BE2C (cell line): Measurements from ENCODE around the gene APBB2.

Source experiments
- DNase-seq: peaks from one replicate; pipeline ENCODE4 v3.0.0-alpha.2; 2020
- H3K27me3 ChIP-seq: fragments of 250-450 bp; sonication (Bioruptor Pico); 2 replicates; pipeline ENCODE4 v1.5.1; 2020; ENCODE audit warnings: mild to moderate bottlenecking
- H3K36me3 ChIP-seq: fragments of 250-450 bp; sonication (Bioruptor Pico); 2 replicates; pipeline ENCODE4 v1.5.1; 2020; ENCODE audit warnings: mild to moderate bottlenecking
- H3K4me1 ChIP-seq: fragments of 250-450 bp; sonication (Bioruptor Pico); 2 replicates; pipeline ENCODE4 v1.5.1; 2020
- H3K4me3 ChIP-seq: 2 replicates; pipeline ENCODE4 v1.5.1; 2011; ENCODE audit warnings: low read depth, low read length
- H3K9me3 ChIP-seq: fragments of 250-450 bp; sonication (Bioruptor Pico); 2 replicates; pipeline ENCODE4 v1.5.1; 2020
- TF ChIP-seq, protein P1 (sequence below): IDR thresholded peaks from 2 replicates; pipeline ENCODE4 v1.5.1; 2012; ENCODE audit warnings: mild to moderate bottlenecking, low read depth, low read length

APBB2 gene

DNA sequence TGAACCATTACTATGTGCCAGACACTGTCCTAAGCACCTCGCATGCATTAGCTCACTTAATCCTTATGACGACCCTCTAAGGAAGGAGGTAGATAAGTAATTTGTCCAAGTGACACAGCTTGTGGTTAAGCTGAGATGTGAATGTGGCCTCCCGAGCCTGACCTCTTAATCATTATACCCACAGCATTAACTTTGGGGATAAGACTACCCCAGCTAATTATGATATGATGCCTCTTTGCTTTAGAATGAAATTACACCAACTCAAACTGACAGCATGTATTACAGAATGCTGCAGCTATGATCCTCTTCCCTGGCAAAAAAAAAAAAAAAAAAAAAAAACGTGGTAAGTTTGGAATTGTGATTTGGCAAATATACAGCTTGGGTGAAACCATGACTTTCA, 53.5 kb downstream of the APBB2 start:
- no peak overlapping the region for H3K4me3 ChIP-seq
- TF ChIP-seq, protein P1, sequence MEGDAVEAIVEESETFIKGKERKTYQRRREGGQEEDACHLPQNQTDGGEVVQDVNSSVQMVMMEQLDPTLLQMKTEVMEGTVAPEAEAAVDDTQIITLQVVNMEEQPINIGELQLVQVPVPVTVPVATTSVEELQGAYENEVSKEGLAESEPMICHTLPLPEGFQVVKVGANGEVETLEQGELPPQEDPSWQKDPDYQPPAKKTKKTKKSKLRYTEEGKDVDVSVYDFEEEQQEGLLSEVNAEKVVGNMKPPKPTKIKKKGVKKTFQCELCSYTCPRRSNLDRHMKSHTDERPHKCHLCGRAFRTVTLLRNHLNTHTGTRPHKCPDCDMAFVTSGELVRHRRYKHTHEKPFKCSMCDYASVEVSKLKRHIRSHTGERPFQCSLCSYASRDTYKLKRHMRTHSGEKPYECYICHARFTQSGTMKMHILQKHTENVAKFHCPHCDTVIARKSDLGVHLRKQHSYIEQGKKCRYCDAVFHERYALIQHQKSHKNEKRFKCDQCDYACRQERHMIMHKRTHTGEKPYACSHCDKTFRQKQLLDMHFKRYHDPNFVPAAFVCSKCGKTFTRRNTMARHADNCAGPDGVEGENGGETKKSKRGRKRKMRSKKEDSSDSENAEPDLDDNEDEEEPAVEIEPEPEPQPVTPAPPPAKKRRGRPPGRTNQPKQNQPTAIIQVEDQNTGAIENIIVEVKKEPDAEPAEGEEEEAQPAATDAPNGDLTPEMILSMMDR = no peak
- DNase-seq = no peak
- H3K27me3 ChIP-seq = no peaks in the 10 kb centered on the region
- no peaks in the 10 kb centered on the region for H3K36me3 ChIP-seq
- no peaks in the 10 kb centered on the region for H3K4me1 ChIP-seq
- no peaks in the 10 kb centered on the region for H3K9me3 ChIP-seq

DNA sequence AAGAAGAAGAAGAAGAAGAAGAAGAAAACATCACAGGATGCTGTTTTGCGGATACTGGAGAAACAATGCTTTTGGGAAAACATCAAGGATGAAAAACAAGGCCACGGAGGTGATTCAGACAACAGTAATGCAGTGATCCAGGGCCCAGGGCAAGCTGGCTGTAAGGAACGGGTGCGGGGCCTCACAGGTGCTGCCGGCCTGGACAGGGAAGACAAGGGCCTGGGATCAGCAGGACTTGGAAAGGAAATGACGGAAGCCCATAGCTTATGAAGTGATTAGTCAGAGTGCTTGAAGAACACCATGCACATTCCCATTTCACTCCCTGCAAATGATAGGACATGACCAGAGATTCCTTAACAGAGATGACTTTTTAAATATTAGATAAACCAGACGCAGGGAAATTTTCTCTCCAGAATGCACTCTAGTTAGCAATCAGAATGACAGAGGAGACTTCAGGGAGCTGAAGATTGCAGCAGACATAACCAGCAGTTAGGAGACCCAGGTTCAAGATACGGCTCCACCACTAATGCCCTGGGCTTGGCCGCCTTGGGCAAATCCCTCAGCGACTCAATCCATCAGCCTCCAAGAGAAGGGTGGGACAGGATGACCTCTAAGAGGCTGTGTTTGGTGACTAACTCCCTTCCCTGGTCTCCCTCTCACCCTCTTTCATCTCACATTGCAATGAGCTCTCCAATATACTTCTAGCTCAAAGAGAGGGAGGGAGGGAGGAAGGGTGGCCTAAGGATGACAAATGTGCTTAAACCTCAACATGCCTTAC, 54.1 kb downstream of the APBB2 start:
- DNase-seq = no peak
- TF ChIP-seq, protein P1 = no peak
- Histone ChIP-seq H3K4me1 (no peaks in the 10 kb centered on the region), H3K27me3 (no peaks in the 10 kb centered on the region), H3K4me3 (no peak overlapping the region), H3K36me3 (no peaks in the 10 kb centered on the region), H3K9me3 (no peaks in the 10 kb centered on the region)

DNA sequence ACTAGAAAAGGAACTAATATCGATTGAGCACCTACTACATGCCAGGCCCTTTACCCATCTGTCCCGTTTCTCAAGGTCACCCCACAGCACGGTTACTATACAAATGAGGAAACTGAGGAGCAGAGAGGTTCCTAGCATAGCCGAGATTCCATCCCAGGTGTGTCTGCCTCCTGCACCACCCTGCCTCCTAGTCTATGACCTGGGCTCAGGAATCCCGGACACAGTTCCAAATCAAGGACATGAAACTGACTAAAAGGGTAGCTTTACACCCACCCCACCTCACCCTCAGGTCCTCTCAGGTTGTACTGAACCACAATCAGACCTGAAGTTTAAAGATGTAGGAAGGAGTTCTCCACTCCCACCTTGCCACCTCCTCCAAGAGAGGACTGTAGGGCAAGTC, 55.6 kb downstream of the APBB2 start:
- Histone ChIP-seq H3K9me3 (no peaks in the 10 kb centered on the region), H3K27me3 (no peaks in the 10 kb centered on the region), H3K36me3 (no peaks in the 10 kb centered on the region), H3K4me3 (no peak overlapping the region), H3K4me1 (no peaks in the 10 kb centered on the region)
- TF ChIP-seq, protein P1 = no peak
- no peak for DNase-seq

- Histone ChIP-seq H3K4me1 (no peaks in the 10 kb centered on the region), H3K27me3 (no peaks in the 10 kb centered on the region), H3K36me3 (no peaks in the 10 kb centered on the region), H3K4me3 (no peak overlapping the region), H3K9me3 (no peaks in the 10 kb centered on the region)
- TF ChIP-seq, protein P1 = no peak
- DNase-seq = no peak
Measured at GRCh38 chr4:41158274-41158673, 56.1 kb downstream of the APBB2 start.

DNA sequence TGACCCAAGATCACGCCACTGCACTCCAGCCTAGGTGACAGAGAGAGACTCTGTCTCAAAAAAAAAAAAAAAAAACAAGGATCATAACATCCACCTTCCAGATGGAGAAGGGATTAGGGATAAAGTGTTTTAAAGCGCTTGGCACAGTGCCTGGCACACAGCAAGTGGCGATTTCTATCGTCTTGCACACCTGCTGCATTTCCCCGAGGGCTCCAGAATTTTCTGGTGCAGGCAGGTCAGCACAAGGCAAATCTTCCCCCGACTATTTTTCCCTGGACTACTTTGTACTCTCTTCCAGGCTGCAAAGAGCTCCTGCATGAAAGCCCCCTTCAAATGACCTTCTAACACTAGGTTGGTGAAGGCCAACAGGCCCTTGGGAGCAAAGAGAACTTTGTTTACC, 57.3 kb downstream of the APBB2 start:
- Histone ChIP-seq H3K27me3 (no peaks in the 10 kb centered on the region), H3K4me1 (no peaks in the 10 kb centered on the region), H3K9me3 (no peaks in the 10 kb centered on the region), H3K36me3 (no peaks in the 10 kb centered on the region), H3K4me3 (no peak overlapping the region)
- TF ChIP-seq, protein P1 = no peak
- DNase-seq = no peak

GRCh38 chr4:41156574-41156973, 57.8 kb downstream of the APBB2 start:
- DNase-seq = no peak
- Histone ChIP-seq H3K36me3 (no peaks in the 10 kb centered on the region), H3K4me1 (no peaks in the 10 kb centered on the region), H3K9me3 (no peaks in the 10 kb centered on the region), H3K27me3 (no peaks in the 10 kb centered on the region), H3K4me3 (no peak overlapping the region)
- TF ChIP-seq, protein P1 = no peak
